A673 (cell line): ENCODE measurements around the gene MATK.

ENCODE experiments used
- EZH2 ChIP-seq: fragments of 200-600 bp; sonication (generic); IDR thresholded peaks from 2 replicates; pipeline ENCODE4 v1.6.1; 2017; ENCODE audit warnings: borderline replicate concordance, low read depth, mild to moderate bottlenecking, mixed read lengths, antibody characterized with exemption, low read length; ENCODE audit not compliant: poor library complexity, severe bottlenecking
- TF ChIP-seq, protein P1 (sequence below): fragments of 300-800, 200-600 bp; sonication (generic); conservative IDR thresholded peaks from 2 replicates; pipeline ENCODE4 v1.5.1; 2017; ENCODE audit warnings: low read depth, mild to moderate bottlenecking, antibody characterized with exemption, low read length, moderate library complexity, mixed read lengths

DNA sequence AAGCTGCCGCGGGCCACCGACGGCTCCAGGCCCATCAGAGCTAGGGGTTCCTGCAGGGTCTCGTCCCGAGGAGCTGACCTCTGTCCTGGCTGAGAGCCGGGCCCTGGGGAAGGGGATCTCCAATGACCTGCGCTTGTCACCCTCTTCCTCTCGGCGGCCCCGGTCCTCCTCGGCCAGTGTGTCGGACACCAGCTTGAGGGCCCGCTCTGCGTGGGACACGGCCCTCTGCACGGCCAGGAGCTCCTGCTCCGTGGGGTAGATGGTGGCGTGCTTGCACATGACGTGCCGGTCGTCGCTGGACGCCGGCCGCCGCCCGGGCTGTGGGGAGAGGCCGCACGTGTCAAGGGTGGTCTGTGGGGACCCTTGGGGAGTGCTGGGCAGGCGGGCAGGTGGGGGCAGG is 32.7 kb upstream of the MATK start:
- TF ChIP-seq, protein P1, sequence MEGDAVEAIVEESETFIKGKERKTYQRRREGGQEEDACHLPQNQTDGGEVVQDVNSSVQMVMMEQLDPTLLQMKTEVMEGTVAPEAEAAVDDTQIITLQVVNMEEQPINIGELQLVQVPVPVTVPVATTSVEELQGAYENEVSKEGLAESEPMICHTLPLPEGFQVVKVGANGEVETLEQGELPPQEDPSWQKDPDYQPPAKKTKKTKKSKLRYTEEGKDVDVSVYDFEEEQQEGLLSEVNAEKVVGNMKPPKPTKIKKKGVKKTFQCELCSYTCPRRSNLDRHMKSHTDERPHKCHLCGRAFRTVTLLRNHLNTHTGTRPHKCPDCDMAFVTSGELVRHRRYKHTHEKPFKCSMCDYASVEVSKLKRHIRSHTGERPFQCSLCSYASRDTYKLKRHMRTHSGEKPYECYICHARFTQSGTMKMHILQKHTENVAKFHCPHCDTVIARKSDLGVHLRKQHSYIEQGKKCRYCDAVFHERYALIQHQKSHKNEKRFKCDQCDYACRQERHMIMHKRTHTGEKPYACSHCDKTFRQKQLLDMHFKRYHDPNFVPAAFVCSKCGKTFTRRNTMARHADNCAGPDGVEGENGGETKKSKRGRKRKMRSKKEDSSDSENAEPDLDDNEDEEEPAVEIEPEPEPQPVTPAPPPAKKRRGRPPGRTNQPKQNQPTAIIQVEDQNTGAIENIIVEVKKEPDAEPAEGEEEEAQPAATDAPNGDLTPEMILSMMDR: no peak
- TF ChIP-seq EZH2: no peak
